Suprapubic skin (tissue), 4 donors: ENCODE results near the gene TWIST2.

Experiments
- POLR2A ChIP-seq, 2 donors: fragments of 450-650 bp; IDR thresholded peaks; one replicate each; pipeline ENCODE4 v1.6.1; 2017; ENCODE audit warnings: antibody characterized with exemption in 2 of 2, mild to moderate bottlenecking in 2 of 2, moderate library complexity in 2 of 2
- POLR2AphosphoS5 ChIP-seq, 3 donors: sonication (generic); formaldehyde crosslinking; IDR thresholded peaks; one replicate each; pipeline ENCODE4 v1.6.1; 2017; ENCODE audit warnings: antibody characterized with exemption in 3 of 3
- TF ChIP-seq, protein P1 (sequence below), 2 donors: fragments of 200-600 bp in 1 of 2; fragments of 450-650 bp in 1 of 2; sonication (generic) in 1 of 2; IDR thresholded peaks; one replicate each; pipeline ENCODE4 v1.5.1; 2016 to 2019; ENCODE audit warnings: antibody characterized with exemption in 2 of 2, mild to moderate bottlenecking in 1 of 2, moderate library complexity in 1 of 2

DNA sequence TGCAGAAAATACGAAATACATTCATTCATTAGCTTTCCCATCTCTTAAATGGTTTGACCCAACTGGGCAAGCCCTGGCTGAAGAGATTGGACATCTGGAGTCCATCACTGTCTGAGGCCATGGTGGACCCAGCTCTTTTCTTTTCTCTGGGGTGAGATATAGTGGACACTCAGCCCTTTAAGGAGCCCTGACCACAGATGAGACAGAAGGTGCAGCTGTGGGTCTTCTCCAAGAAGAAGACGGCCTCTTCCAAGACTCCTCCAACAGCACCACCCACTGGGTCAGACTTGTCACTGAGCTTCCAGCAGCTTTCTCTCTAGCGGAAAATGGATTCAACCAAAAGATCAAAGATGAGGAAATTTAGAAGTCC lies 27.2 kb downstream of the TWIST2 start:
- TF ChIP-seq, protein P1, sequence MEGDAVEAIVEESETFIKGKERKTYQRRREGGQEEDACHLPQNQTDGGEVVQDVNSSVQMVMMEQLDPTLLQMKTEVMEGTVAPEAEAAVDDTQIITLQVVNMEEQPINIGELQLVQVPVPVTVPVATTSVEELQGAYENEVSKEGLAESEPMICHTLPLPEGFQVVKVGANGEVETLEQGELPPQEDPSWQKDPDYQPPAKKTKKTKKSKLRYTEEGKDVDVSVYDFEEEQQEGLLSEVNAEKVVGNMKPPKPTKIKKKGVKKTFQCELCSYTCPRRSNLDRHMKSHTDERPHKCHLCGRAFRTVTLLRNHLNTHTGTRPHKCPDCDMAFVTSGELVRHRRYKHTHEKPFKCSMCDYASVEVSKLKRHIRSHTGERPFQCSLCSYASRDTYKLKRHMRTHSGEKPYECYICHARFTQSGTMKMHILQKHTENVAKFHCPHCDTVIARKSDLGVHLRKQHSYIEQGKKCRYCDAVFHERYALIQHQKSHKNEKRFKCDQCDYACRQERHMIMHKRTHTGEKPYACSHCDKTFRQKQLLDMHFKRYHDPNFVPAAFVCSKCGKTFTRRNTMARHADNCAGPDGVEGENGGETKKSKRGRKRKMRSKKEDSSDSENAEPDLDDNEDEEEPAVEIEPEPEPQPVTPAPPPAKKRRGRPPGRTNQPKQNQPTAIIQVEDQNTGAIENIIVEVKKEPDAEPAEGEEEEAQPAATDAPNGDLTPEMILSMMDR (IDR thresholded peaks at IDR 0.05) = peak in 1 of 2 donors; percentile 19
- no peak for TF ChIP-seq POLR2A (IDR thresholded peaks at IDR 0.05)
- no peak for TF ChIP-seq POLR2AphosphoS5 (IDR thresholded peaks at IDR 0.05)
